ENCODE measurements around the gene MRC2. TPM values are rescaled to one million over a fixed set of nuclear protein-coding genes. Genes with fewer than 3 reads are reported as not detected.

The MRC2 gene
- total RNA-seq, 2 donors from 2014 or later = 5.1 to 12.4 TPM

- no peak for ATAC-seq
- peak in 1 of 2 donors; percentile 15 for DNase-seq
- intact Hi-C loops (cut with DNase I, micrococcal nuclease) = no loop called here
Observed at GRCh38 chr17:62630365-62631085, 3.1 kb downstream of the MRC2 start.

GRCh38 chr17:62631086-62631935 lies 3.8 kb downstream of the MRC2 start:
- DNase-seq (peak in 1 of 2 donors; percentile 16), ATAC-seq (no peak)
- intact Hi-C loops (cut with DNase I, micrococcal nuclease) = no loop called here

GRCh38 chr17:62631936-62632924 lies 4.8 kb downstream of the MRC2 start:
- peak in 1 of 2 donors; percentile 8 for DNase-seq
- intact Hi-C loops (cut with DNase I, micrococcal nuclease) = no loop called here
- no peak for ATAC-seq

GRCh38 chr17:62637809-62638208 lies 10.3 kb downstream of the MRC2 start:
- intact Hi-C loops (cut with DNase I, micrococcal nuclease) = no loop called here
- ATAC-seq (no peak), DNase-seq (no peak)

- no peak for DNase-seq
- ATAC-seq = no peak
- intact Hi-C loops (cut with DNase I, micrococcal nuclease) = no loop called here
Observed at GRCh38 chr17:62641153-62641552, 13.7 kb downstream of the MRC2 start.

GRCh38 chr17:62641951-62642350 lies 14.5 kb downstream of the MRC2 start:
- DNase-seq (no peak), ATAC-seq (no peak)
- intact Hi-C loops (cut with DNase I, micrococcal nuclease) = no loop called here

GRCh38 chr17:62643496-62643895 lies 16.0 kb downstream of the MRC2 start:
- intact Hi-C loops (cut with DNase I, micrococcal nuclease) = no loop called here
- no peak for ATAC-seq
- no peak for DNase-seq

- DNase-seq (no peak), ATAC-seq (no peak)
- intact Hi-C loops (cut with DNase I, micrococcal nuclease) = no loop called here
Observed at GRCh38 chr17:62644487-62645173, 17.2 kb downstream of the MRC2 start.

- DNase-seq (no peak), ATAC-seq (no peak)
- intact Hi-C loops (cut with DNase I, micrococcal nuclease) = no loop called here
Observed at GRCh38 chr17:62648251-62648955, 20.9 kb downstream of the MRC2 start.

- no peak for DNase-seq
- no peak for ATAC-seq
Observed at GRCh38 chr17:62648956-62649294, 21.5 kb downstream of the MRC2 start.

GRCh38 chr17:62649570-62649969 lies 22.1 kb downstream of the MRC2 start:
- no peak for DNase-seq
- ATAC-seq = no peak
- intact Hi-C loops (cut with DNase I, micrococcal nuclease) = no loop called here

More at GRCh38 chr17:62648956-62649294, 21.5 kb downstream of the MRC2 start:
- intact Hi-C loops (cut with DNase I, micrococcal nuclease) = no loop called here

GRCh38 chr17:62650587-62650986 lies 23.1 kb downstream of the MRC2 start:
- intact Hi-C loops (cut with DNase I, micrococcal nuclease) = no loop called here
- DNase-seq = no peak
- ATAC-seq = no peak

- intact Hi-C loops (cut with DNase I, micrococcal nuclease) = no loop called here
- peak; percentile 41 to 54 for DNase-seq
- peak; percentile 76 for ATAC-seq
Observed at GRCh38 chr17:62652251-62653001, 25.0 kb downstream of the MRC2 start.

GRCh38 chr17:62653002-62653825 lies 25.7 kb downstream of the MRC2 start:
- intact Hi-C loops (cut with DNase I, micrococcal nuclease) = no loop called here
- DNase-seq (peak; percentile 49 to 74), ATAC-seq (peak; percentile 68)

GRCh38 chr17:62653826-62654761 lies 26.6 kb downstream of the MRC2 start:
- DNase-seq (peak in 1 of 2 donors; percentile 43), ATAC-seq (peak; percentile 10)
- intact Hi-C loops (cut with DNase I, micrococcal nuclease) = no loop called here

All from left colon (tissue), 2 donors.